Measurements from ENCODE around the gene MTFP1.

Gene MTFP1

GRCh38 chr22:30429887-30430286 lies 4.3 kb downstream of the MTFP1 start:
- H3K27ac ChIP-seq = no peak overlapping the region
- no peak for TF ChIP-seq ZFX (IDR thresholded peaks at IDR 0.05; ENCODE audit: borderline replicate concordance)
- no peak for TF ChIP-seq CTCF (IDR thresholded peaks at IDR 0.05)

- no peak overlapping the region for H3K27ac ChIP-seq
- TF ChIP-seq ZFX (IDR thresholded peaks at IDR 0.05; ENCODE audit: borderline replicate concordance) (no peak), CTCF (IDR thresholded peaks at IDR 0.05) (no peak)
Observed at GRCh38 chr22:30430933-30431332, 5.4 kb downstream of the MTFP1 start.

- H3K27ac ChIP-seq = no peak overlapping the region
- TF ChIP-seq CTCF (IDR thresholded peaks at IDR 0.05) = no peak
- no peak for TF ChIP-seq ZFX (IDR thresholded peaks at IDR 0.05; ENCODE audit: borderline replicate concordance)
Observed at GRCh38 chr22:30432096-30432495, 6.5 kb downstream of the MTFP1 start.

GRCh38 chr22:30432520-30432919 lies 7.0 kb downstream of the MTFP1 start:
- TF ChIP-seq ZFX (IDR thresholded peaks at IDR 0.05; ENCODE audit: borderline replicate concordance) (no peak), CTCF (IDR thresholded peaks at IDR 0.05) (no peak)
- H3K27ac ChIP-seq = no peak overlapping the region

- no peak overlapping the region for H3K27ac ChIP-seq
- TF ChIP-seq ZFX (IDR thresholded peaks at IDR 0.05; ENCODE audit: borderline replicate concordance) = no peak
- TF ChIP-seq CTCF (IDR thresholded peaks at IDR 0.05) = no peak
Observed at GRCh38 chr22:30433227-30433626, 7.7 kb downstream of the MTFP1 start.

GRCh38 chr22:30433773-30434172 lies 8.2 kb downstream of the MTFP1 start:
- TF ChIP-seq ZFX (IDR thresholded peaks at IDR 0.05; ENCODE audit: borderline replicate concordance) (no peak), CTCF (IDR thresholded peaks at IDR 0.05) (no peak)
- no peak overlapping the region for H3K27ac ChIP-seq

GRCh38 chr22:30434843-30435242 lies 9.3 kb downstream of the MTFP1 start:
- H3K27ac ChIP-seq = no peak overlapping the region
- no peak for TF ChIP-seq CTCF (IDR thresholded peaks at IDR 0.05)
- no peak for TF ChIP-seq ZFX (IDR thresholded peaks at IDR 0.05; ENCODE audit: borderline replicate concordance)

Data from 22Rv1 (cell line).